K562 (cell line): ENCODE measurements around the gene SFI1. TPM values are rescaled to one million over a fixed set of nuclear protein-coding genes. Genes with fewer than 3 reads are reported as not detected.

Experiments
- BCOR ChIP-seq: fragments of 450-650 bp; IDR thresholded peaks from 2 replicates; pipeline ENCODE4 v1.6.1; 2016
- BRD4 ChIP-seq: fragments of 200-600 bp; sonication (generic); IDR thresholded peaks from 2 replicates; pipeline ENCODE4 v1.6.1; 2017; ENCODE audit warnings: inconsistent platforms
- CCAR2 ChIP-seq: fragments of 200-400 bp; formaldehyde crosslinking; IDR thresholded peaks from 2 replicates; pipeline ENCODE4 v1.6.1; 2017; ENCODE audit warnings: mild to moderate bottlenecking, low read depth, low read length
- ESRRB ChIP-seq: fragments of 250-450 bp; sonication (Bioruptor Pico); IDR thresholded peaks from 2 replicates; pipeline ENCODE4 v1.5.0; 2020; ENCODE audit warnings: mild to moderate bottlenecking, moderate library complexity, borderline replicate concordance
- GTF2F1 ChIP-seq: IDR thresholded peaks from 2 replicates; pipeline ENCODE4 v1.6.1; 2011; ENCODE audit warnings: low read depth, low read length, improper control_type of control experiment
- LARP7 ChIP-seq: fragments of 450-650 bp; IDR thresholded peaks from 2 replicates; pipeline ENCODE4 v1.6.1; 2016
- NR1H2 ChIP-seq: sonication (generic); formaldehyde crosslinking; IDR thresholded peaks from 2 replicates; pipeline ENCODE4 v1.4.0; 2020; ENCODE audit warnings: mild to moderate bottlenecking, missing genetic modification reagents
- POLR2A ChIP-seq: fragments of 450-650 bp; conservative IDR thresholded peaks from 2 replicates; pipeline ENCODE4 v1.6.1; 2016
- PYGO2 ChIP-seq: fragments of 450-650 bp; IDR thresholded peaks from 2 replicates; pipeline ENCODE4 v1.6.1; 2016; ENCODE audit warnings: mild to moderate bottlenecking, missing genetic modification characterization, moderate library complexity, missing compliant biosample characterization
- RBM22 ChIP-seq: fragments of 200-400 bp; formaldehyde crosslinking; IDR thresholded peaks from 2 replicates; pipeline ENCODE4 v1.6.1; 2018; ENCODE audit warnings: low read length, low read depth; ENCODE audit not compliant: poor library complexity, severe bottlenecking
- SIN3B ChIP-seq: fragments of 450-650 bp; IDR thresholded peaks from 2 replicates; pipeline ENCODE4 v1.6.1; 2017; ENCODE audit warnings: low read depth, mild to moderate bottlenecking, moderate library complexity
- SMAD2 ChIP-seq: fragments of 150-350 bp; IDR thresholded peaks from 2 replicates; pipeline ENCODE4 v1.6.1; 2014; ENCODE audit warnings: low read depth, mild to moderate bottlenecking, low read length
- SUPT5H ChIP-seq: fragments of 450-650 bp; IDR thresholded peaks from 2 replicates; pipeline ENCODE4 v1.6.1; 2016
- TRIM24 ChIP-seq, 2 experiments: fragments of 450-650 bp; IDR thresholded peaks; 2 replicates each; pipeline ENCODE4 v1.6.1; 2016
- ZNF232 ChIP-seq: sonication (generic); formaldehyde crosslinking; IDR thresholded peaks from 2 replicates; pipeline ENCODE4 v1.8.0; 2022; ENCODE audit warnings: mild to moderate bottlenecking, missing genetic modification reagents
- ZNF239 ChIP-seq: fragments of 250-450 bp; sonication (Bioruptor Pico); IDR thresholded peaks from 2 replicates; pipeline ENCODE4 v1.4.0; 2020; ENCODE audit warnings: mild to moderate bottlenecking
- ZNF444 ChIP-seq: fragments of 250-450 bp; sonication (Bioruptor Pico); IDR thresholded peaks from 2 replicates; pipeline ENCODE4 v1.4.0; 2020; ENCODE audit warnings: mild to moderate bottlenecking, moderate library complexity
- polyA plus RNA-seq, 8 experiments: library from polyadenylated mRNA; depleted of rRNA in 4 of 8; stranded (reverse) in 5 of 8; unstranded in 3 of 8; fragments of >200 nt; fragmentation: Nextera tagmentation in 2 of 8; fragmentation: Illumina TruSeq in 1 of 8; extraction: Ambion mirVana in 2 of 8; extraction: Trizol in 1 of 8; gene quantifications; 2 replicates each; pipeline versions ENCODE4 v1.2.1 to v1.2.3, GENCODE V29; 2011 to 2014; ENCODE audit warnings: inconsistent platforms in 1 of 8, missing spikeins in 1 of 8
- total RNA-seq, 7 experiments: library from RNA; depleted of rRNA in 6 of 7; stranded (reverse); fragments of >200 nt in 6 of 7; fragmentation: Illumina TruSeq in 2 of 7; extraction: Trizol in 2 of 7; gene quantifications; 2 replicates each; pipeline versions ENCODE4 v1.2.1 to v1.2.3, GENCODE V29; 2011 to 2021; ENCODE audit warnings: low replicate concordance in 1 of 7
- TF ChIP-seq, protein P1 (sequence below): sonication (generic); formaldehyde crosslinking; IDR thresholded peaks from 2 replicates; pipeline ENCODE4 v1.8.0; 2022; ENCODE audit warnings: missing genetic modification reagents, mild to moderate bottlenecking, moderate library complexity, borderline replicate concordance
- TF ChIP-seq, protein P2 (sequence below), 2 experiments: fragments of 150-350 bp in 1 of 2; IDR thresholded peaks; 2 replicates each; pipeline ENCODE4 v1.6.1; 2012 to 2016; ENCODE audit warnings: low read depth in 2 of 2, low read length in 2 of 2, mild to moderate bottlenecking in 1 of 2, moderate library complexity in 1 of 2

SFI1 gene
- total and polyA plus RNA-seq, 9 of the 15 experiments (the other 6 are each of a cell fraction or from before 2014, with no cell fraction given): 3.0 to 25.6 (median 14.1) TPM

DNA sequence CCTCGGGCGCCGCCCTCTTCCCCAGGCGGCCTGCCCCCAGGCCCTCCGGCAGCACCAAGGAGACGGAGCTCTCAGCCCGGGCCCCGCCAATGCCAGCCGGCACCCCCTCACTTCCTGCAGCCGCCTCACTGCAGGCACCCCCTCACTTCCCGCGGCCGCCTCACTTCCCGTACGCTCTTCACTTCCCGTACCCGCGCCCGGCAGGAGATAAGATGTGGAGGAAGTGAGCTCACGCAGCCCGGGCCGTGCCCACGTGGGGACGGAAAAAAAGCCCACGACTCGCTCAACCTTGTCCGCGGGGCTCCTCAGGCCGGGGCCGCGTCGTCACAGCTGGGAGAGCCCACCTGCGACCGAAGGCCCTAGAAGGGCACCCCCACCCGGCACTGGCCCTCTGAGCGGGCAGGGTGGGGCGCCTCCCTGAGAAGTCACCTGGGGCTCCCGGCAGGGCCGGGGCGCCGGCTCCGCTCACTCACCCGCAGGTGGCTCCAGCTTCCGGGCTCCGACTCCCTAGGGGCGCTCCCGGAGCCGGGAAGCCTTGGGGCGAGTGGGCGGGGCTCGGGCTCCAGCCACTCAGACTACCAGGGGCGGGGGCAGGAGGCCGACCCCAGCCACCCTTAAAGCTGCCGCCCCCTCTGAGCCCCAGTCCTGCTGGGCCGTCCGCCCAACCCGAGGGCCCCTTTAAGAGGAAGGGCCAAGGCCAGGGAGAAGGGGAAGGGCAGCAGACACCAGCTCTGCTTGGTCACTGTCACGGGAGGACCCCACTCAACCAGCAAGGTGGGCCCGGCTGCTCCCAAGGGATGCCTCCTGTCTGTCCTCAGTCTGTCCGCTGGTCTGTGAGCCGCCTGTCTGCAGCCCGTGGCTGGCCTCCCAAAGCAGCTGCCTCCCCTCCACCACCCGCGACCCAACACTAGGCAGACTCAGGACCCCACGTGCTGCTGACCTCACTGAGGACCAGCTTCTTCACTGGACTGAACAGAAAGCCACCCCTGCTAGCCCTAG is 134.3 kb downstream of the SFI1 start (continued):
- peak; percentile 58; the same call in 1 of the 2 replicates for TF ChIP-seq SUPT5H
- TF ChIP-seq ZNF444: no peak
- TF ChIP-seq LARP7: no peak
- peak; percentile 74 for TF ChIP-seq POLR2A
- TF ChIP-seq, protein P1, sequence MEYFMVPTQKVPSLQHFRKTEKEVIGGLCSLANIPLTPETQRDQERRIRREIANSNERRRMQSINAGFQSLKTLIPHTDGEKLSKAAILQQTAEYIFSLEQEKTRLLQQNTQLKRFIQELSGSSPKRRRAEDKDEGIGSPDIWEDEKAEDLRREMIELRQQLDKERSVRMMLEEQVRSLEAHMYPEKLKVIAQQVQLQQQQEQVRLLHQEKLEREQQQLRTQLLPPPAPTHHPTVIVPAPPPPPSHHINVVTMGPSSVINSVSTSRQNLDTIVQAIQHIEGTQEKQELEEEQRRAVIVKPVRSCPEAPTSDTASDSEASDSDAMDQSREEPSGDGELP: peak; percentile 75
- TF ChIP-seq ZNF232 (CRISPR knock-in tag): no peak
- TF ChIP-seq NR1H2 (CRISPR knock-in tag): no peak
- no peak for TF ChIP-seq ESRRB (CRISPR knock-in tag)
- TF ChIP-seq TRIM24 (IDR thresholded peaks at IDR 0.05): no peak
- no peak for TF ChIP-seq ZNF239 (CRISPR knock-in tag)
- TF ChIP-seq BCOR: no peak
- no peak for TF ChIP-seq GTF2F1
- TF ChIP-seq, protein P2, sequence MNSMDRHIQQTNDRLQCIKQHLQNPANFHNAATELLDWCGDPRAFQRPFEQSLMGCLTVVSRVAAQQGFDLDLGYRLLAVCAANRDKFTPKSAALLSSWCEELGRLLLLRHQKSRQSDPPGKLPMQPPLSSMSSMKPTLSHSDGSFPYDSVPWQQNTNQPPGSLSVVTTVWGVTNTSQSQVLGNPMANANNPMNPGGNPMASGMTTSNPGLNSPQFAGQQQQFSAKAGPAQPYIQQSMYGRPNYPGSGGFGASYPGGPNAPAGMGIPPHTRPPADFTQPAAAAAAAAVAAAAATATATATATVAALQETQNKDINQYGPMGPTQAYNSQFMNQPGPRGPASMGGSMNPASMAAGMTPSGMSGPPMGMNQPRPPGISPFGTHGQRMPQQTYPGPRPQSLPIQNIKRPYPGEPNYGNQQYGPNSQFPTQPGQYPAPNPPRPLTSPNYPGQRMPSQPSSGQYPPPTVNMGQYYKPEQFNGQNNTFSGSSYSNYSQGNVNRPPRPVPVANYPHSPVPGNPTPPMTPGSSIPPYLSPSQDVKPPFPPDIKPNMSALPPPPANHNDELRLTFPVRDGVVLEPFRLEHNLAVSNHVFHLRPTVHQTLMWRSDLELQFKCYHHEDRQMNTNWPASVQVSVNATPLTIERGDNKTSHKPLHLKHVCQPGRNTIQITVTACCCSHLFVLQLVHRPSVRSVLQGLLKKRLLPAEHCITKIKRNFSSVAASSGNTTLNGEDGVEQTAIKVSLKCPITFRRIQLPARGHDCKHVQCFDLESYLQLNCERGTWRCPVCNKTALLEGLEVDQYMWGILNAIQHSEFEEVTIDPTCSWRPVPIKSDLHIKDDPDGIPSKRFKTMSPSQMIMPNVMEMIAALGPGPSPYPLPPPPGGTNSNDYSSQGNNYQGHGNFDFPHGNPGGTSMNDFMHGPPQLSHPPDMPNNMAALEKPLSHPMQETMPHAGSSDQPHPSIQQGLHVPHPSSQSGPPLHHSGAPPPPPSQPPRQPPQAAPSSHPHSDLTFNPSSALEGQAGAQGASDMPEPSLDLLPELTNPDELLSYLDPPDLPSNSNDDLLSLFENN (IDR thresholded peaks at IDR 0.05; ENCODE audit: low read depth in 2 of 2, low read length in 2 of 2): no peak
- TF ChIP-seq CCAR2: no peak
- no peak for TF ChIP-seq SIN3B
- no peak for TF ChIP-seq SMAD2
- TF ChIP-seq PYGO2 (tag): no peak
- TF ChIP-seq BRD4: no peak
- TF ChIP-seq RBM22: no peak
